ENCODE measurements around the gene CSAD.

- TF ChIP-seq, protein P1, sequence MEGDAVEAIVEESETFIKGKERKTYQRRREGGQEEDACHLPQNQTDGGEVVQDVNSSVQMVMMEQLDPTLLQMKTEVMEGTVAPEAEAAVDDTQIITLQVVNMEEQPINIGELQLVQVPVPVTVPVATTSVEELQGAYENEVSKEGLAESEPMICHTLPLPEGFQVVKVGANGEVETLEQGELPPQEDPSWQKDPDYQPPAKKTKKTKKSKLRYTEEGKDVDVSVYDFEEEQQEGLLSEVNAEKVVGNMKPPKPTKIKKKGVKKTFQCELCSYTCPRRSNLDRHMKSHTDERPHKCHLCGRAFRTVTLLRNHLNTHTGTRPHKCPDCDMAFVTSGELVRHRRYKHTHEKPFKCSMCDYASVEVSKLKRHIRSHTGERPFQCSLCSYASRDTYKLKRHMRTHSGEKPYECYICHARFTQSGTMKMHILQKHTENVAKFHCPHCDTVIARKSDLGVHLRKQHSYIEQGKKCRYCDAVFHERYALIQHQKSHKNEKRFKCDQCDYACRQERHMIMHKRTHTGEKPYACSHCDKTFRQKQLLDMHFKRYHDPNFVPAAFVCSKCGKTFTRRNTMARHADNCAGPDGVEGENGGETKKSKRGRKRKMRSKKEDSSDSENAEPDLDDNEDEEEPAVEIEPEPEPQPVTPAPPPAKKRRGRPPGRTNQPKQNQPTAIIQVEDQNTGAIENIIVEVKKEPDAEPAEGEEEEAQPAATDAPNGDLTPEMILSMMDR (IDR thresholded peaks at IDR 0.05), result no peak
- TF ChIP-seq REST (IDR thresholded peaks at IDR 0.05; ENCODE audit: insufficient read depth in 1 of 2, low read depth in 2 of 2, low read length in 1 of 2), result no peak
- TF ChIP-seq POLR2AphosphoS5 (IDR thresholded peaks at IDR 0.05; ENCODE audit: low read depth, low read length), result no peak
- no peak for TF ChIP-seq SIN3A (IDR thresholded peaks at IDR 0.05; ENCODE audit: borderline replicate concordance, insufficient read depth, low read depth, low read length)
These were observed 41.5 kb upstream of the CSAD start for GRCh38 chr12:53222170-53222721.
